ENCODE results near the gene AGGF1.
A peak's percentile ranks its signal among the peaks of the same experiment; 100 is the strongest.
"Not testable (repeated sequence)": the region's sequence is repeated elsewhere in the genome, so short reads cannot be mapped to it uniquely, and the experiment has no call there.

Gene AGGF1, protein sequence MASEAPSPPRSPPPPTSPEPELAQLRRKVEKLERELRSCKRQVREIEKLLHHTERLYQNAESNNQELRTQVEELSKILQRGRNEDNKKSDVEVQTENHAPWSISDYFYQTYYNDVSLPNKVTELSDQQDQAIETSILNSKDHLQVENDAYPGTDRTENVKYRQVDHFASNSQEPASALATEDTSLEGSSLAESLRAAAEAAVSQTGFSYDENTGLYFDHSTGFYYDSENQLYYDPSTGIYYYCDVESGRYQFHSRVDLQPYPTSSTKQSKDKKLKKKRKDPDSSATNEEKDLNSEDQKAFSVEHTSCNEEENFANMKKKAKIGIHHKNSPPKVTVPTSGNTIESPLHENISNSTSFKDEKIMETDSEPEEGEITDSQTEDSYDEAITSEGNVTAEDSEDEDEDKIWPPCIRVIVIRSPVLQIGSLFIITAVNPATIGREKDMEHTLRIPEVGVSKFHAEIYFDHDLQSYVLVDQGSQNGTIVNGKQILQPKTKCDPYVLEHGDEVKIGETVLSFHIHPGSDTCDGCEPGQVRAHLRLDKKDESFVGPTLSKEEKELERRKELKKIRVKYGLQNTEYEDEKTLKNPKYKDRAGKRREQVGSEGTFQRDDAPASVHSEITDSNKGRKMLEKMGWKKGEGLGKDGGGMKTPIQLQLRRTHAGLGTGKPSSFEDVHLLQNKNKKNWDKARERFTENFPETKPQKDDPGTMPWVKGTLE

DNA sequence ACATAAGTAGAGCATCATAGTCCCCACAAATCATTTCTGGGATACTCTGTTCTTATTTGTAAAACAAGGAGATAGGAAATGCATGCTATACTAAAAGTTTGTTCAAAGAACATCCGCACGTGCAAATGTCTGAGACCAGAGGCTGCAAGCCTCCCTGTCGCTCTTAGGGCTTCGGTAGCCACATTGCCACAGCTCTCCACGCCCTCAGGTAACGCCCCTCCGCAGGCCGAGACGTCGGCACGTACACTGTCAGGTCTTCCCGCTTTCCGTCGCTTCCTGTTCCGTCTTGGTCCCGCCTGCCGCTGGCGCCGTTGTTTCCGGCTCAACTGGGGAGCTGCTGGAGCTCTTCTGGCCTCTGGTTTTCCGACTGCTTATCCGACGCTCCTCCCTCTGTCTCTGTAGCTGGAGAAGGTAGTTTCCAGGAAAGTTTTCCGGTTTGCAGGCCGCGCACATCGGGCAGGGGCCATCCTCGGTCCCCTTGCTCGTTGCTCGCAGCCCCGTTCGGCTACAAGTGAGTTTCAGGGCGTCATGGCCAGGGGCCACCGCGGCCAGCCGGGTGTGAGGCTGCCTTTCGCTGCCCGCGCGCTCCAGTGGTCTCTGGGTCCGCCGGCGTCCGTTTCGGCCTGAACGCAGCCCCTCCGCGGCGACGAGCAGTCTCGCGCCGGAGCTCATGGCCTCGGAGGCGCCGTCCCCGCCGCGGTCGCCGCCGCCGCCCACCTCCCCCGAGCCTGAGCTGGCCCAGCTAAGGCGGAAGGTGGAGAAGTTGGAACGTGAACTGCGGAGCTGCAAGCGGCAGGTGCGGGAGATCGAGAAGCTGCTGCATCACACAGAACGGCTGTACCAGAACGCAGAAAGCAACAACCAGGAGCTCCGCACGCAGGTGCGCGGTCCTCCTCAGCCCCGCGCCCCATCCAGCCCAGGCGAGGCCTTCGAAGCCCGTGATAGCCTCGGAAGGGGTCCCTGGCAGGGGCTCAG, at the start of gene AGGF1:
Gene AGGF1, plus strand, starts transcription at position 308 of the 975 bp plus-strand sequence. Its CDS starts 363 bp downstream, at position 671.
- Histone ChIP-seq H3K9me3 (ENCODE audit: low read length) (no peaks in the 10 kb centered on the region), H3K4me1 (ENCODE audit: insufficient read depth, low read length) (peaks cover 27% of the 10 kb centered on the region), H3K4me3 (ENCODE audit: low read depth in 1 of 2, low read length in 2 of 2) (peak within 1 kb of the TSS; percentile 87 to 89), H3K27ac (ENCODE audit: low read depth, low read length) (peak within 1 kb of the TSS; percentile 95), H3K9ac (ENCODE audit: low read length) (peak within 1 kb of the TSS; percentile 86), H3K36me3 (ENCODE audit: insufficient read depth, low read length) (peaks cover 3% of the 10 kb centered on the region), H3K27me3 (ENCODE audit: control insufficient read depth in 1 of 2, insufficient read depth in 2 of 2, low read length in 2 of 2) (no peaks in the 10 kb centered on the region)

DNA sequence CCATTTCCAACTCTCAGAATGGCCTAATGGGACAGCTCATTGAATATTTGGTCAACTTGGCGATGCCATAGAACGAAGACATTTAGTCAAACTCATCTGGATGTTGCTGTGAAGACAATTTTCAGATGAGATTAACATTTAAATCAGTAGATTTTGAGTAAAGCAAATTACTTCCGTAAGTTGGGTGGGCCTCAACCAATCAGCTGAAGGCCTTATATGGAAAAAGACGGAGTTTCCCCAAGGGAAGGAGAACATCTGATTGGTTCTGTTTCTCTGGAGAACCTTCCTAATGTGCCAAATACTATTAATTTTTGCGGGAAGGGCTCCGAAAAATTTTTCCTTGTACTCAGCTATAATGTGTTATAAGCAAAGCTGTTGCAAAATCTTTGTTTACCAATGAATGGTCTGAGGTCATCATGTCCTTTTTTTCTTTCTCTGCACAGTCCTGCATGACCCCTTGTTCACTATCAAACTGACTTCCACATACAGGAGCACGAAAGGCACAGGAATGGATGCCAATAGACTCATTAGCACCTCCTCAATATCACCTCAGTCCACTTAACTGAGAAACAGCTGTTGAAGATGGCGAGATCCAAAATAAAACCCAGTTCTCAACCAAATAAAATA, 49.6 kb upstream of the AGGF1 start:
- H3K4me1 ChIP-seq (ENCODE audit: insufficient read depth, low read length), result no peaks in the 10 kb centered on the region
- no peaks in the 10 kb centered on the region for H3K27me3 ChIP-seq (ENCODE audit: control insufficient read depth in 1 of 2, insufficient read depth in 2 of 2, low read length in 2 of 2)
- no peak overlapping the region for H3K4me3 ChIP-seq (ENCODE audit: low read depth in 1 of 2, low read length in 2 of 2)
- no peak overlapping the region for H3K27ac ChIP-seq (ENCODE audit: low read depth, low read length)
- H3K36me3 ChIP-seq (ENCODE audit: insufficient read depth, low read length), result no peaks in the 10 kb centered on the region
- no peak overlapping the region for H3K9ac ChIP-seq (ENCODE audit: low read length)
- no peaks in the 10 kb centered on the region for H3K9me3 ChIP-seq (ENCODE audit: low read length)

DNA sequence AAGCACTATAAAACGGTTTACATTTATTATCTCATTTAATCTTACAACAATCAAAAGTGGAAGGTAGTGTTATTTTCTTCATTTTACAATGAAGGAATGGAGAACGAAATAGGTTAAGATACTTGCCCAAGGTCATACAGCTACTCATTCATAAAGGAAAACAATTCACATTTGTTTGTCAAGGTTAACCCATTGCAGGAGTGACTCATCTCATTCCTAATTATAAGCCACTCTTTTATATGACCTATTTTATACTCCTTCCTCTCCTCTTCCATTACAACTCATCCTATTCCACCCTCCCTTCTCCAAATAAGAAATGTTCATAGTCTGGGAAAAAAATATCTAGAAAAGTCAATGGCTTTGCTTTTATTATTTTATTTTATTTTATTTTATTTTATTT, 47.8 kb upstream of the AGGF1 start:
- H3K9me3 ChIP-seq (ENCODE audit: low read length), result no peaks in the 10 kb centered on the region
- no peak overlapping the region for H3K4me3 ChIP-seq (ENCODE audit: low read depth in 1 of 2, low read length in 2 of 2)
- H3K27ac ChIP-seq (ENCODE audit: low read depth, low read length), result no peak overlapping the region
- H3K9ac ChIP-seq (ENCODE audit: low read length), result no peak overlapping the region
- H3K27me3 ChIP-seq (ENCODE audit: control insufficient read depth in 1 of 2, insufficient read depth in 2 of 2, low read length in 2 of 2), result no peaks in the 10 kb centered on the region
- H3K36me3 ChIP-seq (ENCODE audit: insufficient read depth, low read length), result no peaks in the 10 kb centered on the region
- H3K4me1 ChIP-seq (ENCODE audit: insufficient read depth, low read length), result no peaks in the 10 kb centered on the region

DNA sequence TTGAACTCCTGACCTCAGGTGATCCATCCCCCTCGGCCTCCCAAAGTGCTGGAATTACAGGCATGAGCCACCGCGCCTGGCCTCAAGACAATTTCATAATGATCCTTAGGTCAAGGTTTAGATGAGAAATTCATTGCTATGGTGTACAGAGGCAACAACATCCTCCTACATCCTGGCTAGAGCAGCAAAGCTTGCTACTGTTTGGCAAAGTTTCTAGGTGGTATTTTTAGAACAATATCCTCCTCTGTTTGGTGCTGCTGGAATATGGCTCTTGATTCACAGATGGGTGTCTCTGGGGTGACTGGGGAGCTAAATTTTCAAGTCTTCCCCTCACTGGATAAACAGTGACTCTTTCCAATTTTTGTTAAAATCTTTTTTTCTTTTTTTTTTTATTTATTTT, 46.7 kb upstream of the AGGF1 start:
- Histone ChIP-seq H3K36me3 (ENCODE audit: insufficient read depth, low read length) (no peaks in the 10 kb centered on the region), H3K4me1 (ENCODE audit: insufficient read depth, low read length) (no peaks in the 10 kb centered on the region)

DNA sequence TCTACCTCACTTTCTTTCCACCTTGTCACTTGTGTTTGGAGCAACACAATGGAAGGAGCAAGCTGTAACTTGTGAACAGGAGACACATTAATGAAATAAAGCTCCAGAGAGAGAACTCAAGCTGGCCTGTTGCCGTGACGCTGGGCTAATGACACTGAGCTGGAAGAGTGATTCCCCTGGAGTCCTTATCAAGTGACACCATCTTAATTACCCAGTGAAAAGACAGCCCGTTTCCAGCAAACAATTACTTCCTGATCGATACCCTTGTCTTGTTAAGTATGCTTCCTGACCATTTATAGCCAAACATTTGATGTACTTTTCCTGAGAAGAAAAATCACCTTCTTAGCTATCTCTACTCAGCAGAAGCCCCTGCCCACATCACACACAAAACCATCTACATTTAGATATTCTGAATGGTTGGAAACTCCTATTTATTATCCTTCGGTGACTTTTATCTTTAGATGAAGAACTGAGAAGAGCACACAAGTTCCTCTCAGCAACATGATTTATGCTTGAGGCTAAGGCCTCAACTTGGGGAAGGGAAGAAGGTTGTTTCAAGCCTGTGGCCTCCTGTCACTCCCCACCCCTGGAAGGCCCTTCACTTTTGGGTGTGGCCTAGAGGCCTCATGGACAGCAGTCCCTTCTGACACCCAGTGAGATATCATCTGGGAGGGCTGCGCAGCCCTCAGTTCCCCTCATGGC, 43.2 kb upstream of the AGGF1 start:
- Histone ChIP-seq H3K9me3 (ENCODE audit: low read length) (no peaks in the 10 kb centered on the region), H3K9ac (ENCODE audit: low read length) (no peak overlapping the region), H3K27ac (ENCODE audit: low read depth, low read length) (no peak overlapping the region), H3K27me3 (ENCODE audit: control insufficient read depth in 1 of 2, insufficient read depth in 2 of 2, low read length in 2 of 2) (no peaks in the 10 kb centered on the region), H3K4me3 (ENCODE audit: low read depth in 1 of 2, low read length in 2 of 2) (no peak overlapping the region), H3K4me1 (ENCODE audit: insufficient read depth, low read length) (no peaks in the 10 kb centered on the region), H3K36me3 (ENCODE audit: insufficient read depth, low read length) (no peaks in the 10 kb centered on the region)

More for the DNA sequence above, 46.7 kb upstream of the AGGF1 start:
- Histone ChIP-seq H3K27me3 (ENCODE audit: control insufficient read depth in 1 of 2, insufficient read depth in 2 of 2, low read length in 2 of 2) (no peaks in the 10 kb centered on the region), H3K4me3 (ENCODE audit: low read depth in 1 of 2, low read length in 2 of 2) (no peak overlapping the region), H3K9me3 (ENCODE audit: low read length) (no peaks in the 10 kb centered on the region), H3K9ac (ENCODE audit: low read length) (no peak overlapping the region), H3K27ac (ENCODE audit: low read depth, low read length) (no peak overlapping the region)

DNA sequence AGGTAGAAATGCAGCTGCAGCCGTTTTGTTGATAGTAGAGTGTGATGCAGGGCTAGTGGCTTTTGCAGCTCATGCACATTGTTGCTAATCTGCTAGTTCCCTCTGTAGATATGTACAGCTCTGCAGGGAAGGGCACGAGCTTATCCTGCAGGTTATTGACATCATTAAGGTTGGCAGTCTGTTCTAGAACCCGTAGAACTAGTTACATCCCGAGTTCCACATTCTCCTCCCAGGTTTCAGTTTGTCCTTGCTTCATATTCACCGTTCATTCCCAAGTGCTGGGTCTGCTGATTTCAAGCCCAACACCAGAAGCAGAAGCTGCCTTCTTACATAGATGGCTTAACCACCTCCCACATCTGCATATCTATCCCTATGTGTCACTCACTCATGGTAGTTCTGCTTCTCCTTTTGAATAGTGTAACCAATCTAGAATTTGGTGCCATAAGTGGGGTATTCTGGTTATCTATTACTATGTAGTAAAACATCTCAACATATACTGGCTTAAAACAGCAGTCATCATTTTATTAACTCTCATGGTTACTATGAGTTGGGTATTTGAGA, 39.2 kb upstream of the AGGF1 start:
- no peak overlapping the region for H3K27ac ChIP-seq (ENCODE audit: low read depth, low read length)
- H3K9ac ChIP-seq (ENCODE audit: low read length), result no peak overlapping the region
- no peaks in the 10 kb centered on the region for H3K9me3 ChIP-seq (ENCODE audit: low read length)
- no peaks in the 10 kb centered on the region for H3K27me3 ChIP-seq (ENCODE audit: control insufficient read depth in 1 of 2, insufficient read depth in 2 of 2, low read length in 2 of 2)
- no peak overlapping the region for H3K4me3 ChIP-seq (ENCODE audit: low read depth in 1 of 2, low read length in 2 of 2)
- H3K4me1 ChIP-seq (ENCODE audit: insufficient read depth, low read length), result no peaks in the 10 kb centered on the region
- no peaks in the 10 kb centered on the region for H3K36me3 ChIP-seq (ENCODE audit: insufficient read depth, low read length)

DNA sequence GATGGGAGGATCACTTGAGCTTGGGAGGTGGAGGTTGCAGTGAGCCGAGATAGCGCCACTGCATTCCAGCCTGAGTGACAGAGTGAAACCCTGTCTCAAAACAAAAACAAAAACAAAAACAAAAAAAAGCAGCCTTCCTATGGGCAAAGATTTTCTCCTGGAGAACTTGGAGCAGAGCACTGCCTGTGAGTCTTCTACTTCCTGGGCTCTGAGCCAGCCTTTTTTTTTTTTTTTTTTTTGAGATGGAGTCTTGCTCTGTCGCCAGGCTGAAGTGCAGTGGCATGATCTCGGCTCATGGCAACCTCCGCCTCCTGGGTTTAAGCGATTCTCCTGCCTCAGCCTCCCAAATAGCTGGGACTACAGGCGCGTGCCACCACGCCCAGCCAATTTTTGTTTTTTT, 36.8 kb upstream of the AGGF1 start:
- not testable (repeated sequence) for H3K36me3 ChIP-seq (ENCODE audit: insufficient read depth, low read length); H3K4me3 ChIP-seq (ENCODE audit: low read depth in 1 of 2, low read length in 2 of 2); H3K27me3 ChIP-seq (ENCODE audit: control insufficient read depth in 1 of 2, insufficient read depth in 2 of 2, low read length in 2 of 2); H3K27ac ChIP-seq (ENCODE audit: low read depth, low read length); H3K4me1 ChIP-seq (ENCODE audit: insufficient read depth, low read length); H3K9me3 ChIP-seq (ENCODE audit: low read length); H3K9ac ChIP-seq (ENCODE audit: low read length)

DNA sequence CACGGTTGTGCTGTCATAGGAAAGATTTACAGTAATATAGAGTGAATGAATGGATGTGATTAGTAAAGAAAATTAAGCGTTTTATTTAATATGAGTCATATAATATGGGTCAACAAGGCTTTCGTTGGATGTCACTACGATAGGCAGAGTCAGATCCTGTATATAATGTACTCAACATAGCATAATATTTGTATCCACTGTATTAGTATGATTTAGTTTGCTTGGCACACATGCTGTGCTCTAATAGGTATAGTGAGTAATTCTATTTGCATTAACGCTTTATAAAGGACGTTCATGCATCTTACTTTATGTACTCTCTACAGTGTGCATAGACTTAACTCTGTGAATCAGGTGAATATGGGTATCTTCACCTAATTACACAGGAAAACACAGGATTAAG, 35.9 kb upstream of the AGGF1 start:
- Histone ChIP-seq H3K36me3 (ENCODE audit: insufficient read depth, low read length) (no peaks in the 10 kb centered on the region), H3K27me3 (ENCODE audit: control insufficient read depth in 1 of 2, insufficient read depth in 2 of 2, low read length in 2 of 2) (no peaks in the 10 kb centered on the region), H3K9me3 (ENCODE audit: low read length) (no peaks in the 10 kb centered on the region), H3K9ac (ENCODE audit: low read length) (no peak overlapping the region), H3K4me3 (ENCODE audit: low read depth in 1 of 2, low read length in 2 of 2) (no peak overlapping the region), H3K27ac (ENCODE audit: low read depth, low read length) (no peak overlapping the region), H3K4me1 (ENCODE audit: insufficient read depth, low read length) (no peaks in the 10 kb centered on the region)

DNA sequence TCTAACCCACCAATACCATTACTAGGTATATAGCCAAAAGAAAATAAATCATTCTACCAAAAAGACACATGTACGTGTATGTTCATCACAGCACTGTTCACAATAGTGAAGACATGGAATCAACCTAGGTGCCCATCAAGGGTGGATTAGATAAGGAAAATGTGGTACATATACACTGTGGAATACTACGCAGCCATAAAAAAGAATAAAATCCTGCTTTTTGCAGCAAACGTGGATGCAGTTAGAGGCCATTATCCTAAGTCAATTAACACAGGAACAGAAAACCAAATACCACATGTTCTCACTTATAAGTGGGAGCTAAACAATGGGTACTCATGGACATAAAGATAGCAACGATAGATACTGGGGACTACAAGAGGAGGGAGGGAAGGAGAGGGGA, 32.0 kb upstream of the AGGF1 start:
- not testable (repeated sequence) for H3K9ac ChIP-seq (ENCODE audit: low read length); H3K27ac ChIP-seq (ENCODE audit: low read depth, low read length); H3K9me3 ChIP-seq (ENCODE audit: low read length); H3K4me3 ChIP-seq (ENCODE audit: low read depth in 1 of 2, low read length in 2 of 2); H3K4me1 ChIP-seq (ENCODE audit: insufficient read depth, low read length); H3K27me3 ChIP-seq (ENCODE audit: control insufficient read depth in 1 of 2, insufficient read depth in 2 of 2, low read length in 2 of 2); H3K36me3 ChIP-seq (ENCODE audit: insufficient read depth, low read length)

DNA sequence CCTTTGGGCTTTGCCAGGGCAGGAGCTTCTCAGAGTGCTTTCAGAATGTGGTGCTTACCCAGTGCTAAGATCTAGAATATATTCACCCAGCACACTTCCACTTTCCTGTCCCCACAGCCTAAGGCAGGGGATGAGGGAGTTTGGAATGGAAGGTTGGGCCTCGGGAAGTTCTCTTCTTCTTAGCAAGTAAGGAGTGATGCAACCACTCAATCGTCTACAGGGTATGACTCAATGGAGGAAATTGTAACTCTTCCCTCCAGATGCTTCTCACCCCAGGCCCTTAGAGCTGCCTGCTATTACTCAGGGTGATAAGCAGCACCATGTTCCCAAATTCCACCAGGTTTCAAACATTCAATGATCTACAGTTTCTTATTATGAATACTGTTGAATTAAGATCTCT, 30.8 kb upstream of the AGGF1 start:
- H3K4me1 ChIP-seq (ENCODE audit: insufficient read depth, low read length), result no peaks in the 10 kb centered on the region

More for the DNA sequence above, 30.8 kb upstream of the AGGF1 start:
- H3K27me3 ChIP-seq (ENCODE audit: control insufficient read depth in 1 of 2, insufficient read depth in 2 of 2, low read length in 2 of 2), result no peaks in the 10 kb centered on the region
- H3K4me3 ChIP-seq (ENCODE audit: low read depth in 1 of 2, low read length in 2 of 2), result no peak overlapping the region
- H3K9me3 ChIP-seq (ENCODE audit: low read length), result no peaks in the 10 kb centered on the region
- no peaks in the 10 kb centered on the region for H3K36me3 ChIP-seq (ENCODE audit: insufficient read depth, low read length)
- no peak overlapping the region for H3K9ac ChIP-seq (ENCODE audit: low read length)
- no peak overlapping the region for H3K27ac ChIP-seq (ENCODE audit: low read depth, low read length)
